Measurements from ENCODE around the gene ZNF710.
A peak's percentile ranks its signal among the peaks of the same experiment; 100 is the strongest.

Gene ZNF710

GRCh38 chr15:89967881-89968280 is 33.2 kb upstream of the ZNF710 start:
- no peaks in the 10 kb centered on the region for H3K9me2 ChIP-seq (replicated peaks; ENCODE audit: low read depth, low read length)
- no peaks in the 10 kb centered on the region for H4K20me1 ChIP-seq (ENCODE audit: insufficient read depth, low read length, poor library complexity, severe bottlenecking)
- no peak overlapping the region for H3K9ac ChIP-seq (ENCODE audit: low read depth, low read length, poor library complexity, severe bottlenecking)
- TF ChIP-seq CTCF (conservative IDR thresholded peaks at IDR 0.05; ENCODE audit: low read length) (no peak), EZH2phosphoT487 (IDR thresholded peaks at IDR 0.05; ENCODE audit: borderline replicate concordance) (no peak)
- no peaks in the 10 kb centered on the region for H3K9me3 ChIP-seq (ENCODE audit: insufficient read depth, low read depth, low read length)
- H3K4me1 ChIP-seq (ENCODE audit: insufficient read depth, low read length, poor library complexity, severe bottlenecking): no peaks in the 10 kb centered on the region
- no peak overlapping the region for H3K4me3 ChIP-seq (ENCODE audit: low read length, poor library complexity, severe bottlenecking)
- no peaks in the 10 kb centered on the region for H3K79me2 ChIP-seq (ENCODE audit: insufficient read depth, low read length)
- no peaks in the 10 kb centered on the region for H3F3A ChIP-seq (ENCODE audit: low read depth)
- no peaks in the 10 kb centered on the region for H3K36me3 ChIP-seq (ENCODE audit: insufficient read depth, low read length)
- H2AFZ ChIP-seq (ENCODE audit: low read length): no peak overlapping the region
- no peaks in the 10 kb centered on the region for H3K27me3 ChIP-seq (ENCODE audit: insufficient read depth, low read length, poor library complexity, severe bottlenecking)
- H3K4me2 ChIP-seq (ENCODE audit: low read depth, low read length, poor library complexity, severe bottlenecking): no peak overlapping the region

- Histone ChIP-seq H3K4me1 (ENCODE audit: insufficient read depth, low read length, poor library complexity, severe bottlenecking) (no peaks in the 10 kb centered on the region), H4K20me1 (ENCODE audit: insufficient read depth, low read length, poor library complexity, severe bottlenecking) (no peaks in the 10 kb centered on the region), H3K27me3 (ENCODE audit: insufficient read depth, low read length, poor library complexity, severe bottlenecking) (no peaks in the 10 kb centered on the region), H3K4me3 (ENCODE audit: low read length, poor library complexity, severe bottlenecking) (no peak overlapping the region), H3K9ac (ENCODE audit: low read depth, low read length, poor library complexity, severe bottlenecking) (no peak overlapping the region), H3K36me3 (ENCODE audit: insufficient read depth, low read length) (no peaks in the 10 kb centered on the region), H2AFZ (ENCODE audit: low read length) (peak overlapping the region; percentile 57; the same call in 1 of the 2 replicates), H3K4me2 (ENCODE audit: low read depth, low read length, poor library complexity, severe bottlenecking) (no peak overlapping the region), H3K9me2 (replicated peaks; ENCODE audit: low read depth, low read length) (no peaks in the 10 kb centered on the region), H3F3A (ENCODE audit: low read depth) (no peaks in the 10 kb centered on the region), H3K9me3 (ENCODE audit: insufficient read depth, low read depth, low read length) (no peaks in the 10 kb centered on the region), H3K79me2 (ENCODE audit: insufficient read depth, low read length) (no peaks in the 10 kb centered on the region)
- TF ChIP-seq CTCF (conservative IDR thresholded peaks at IDR 0.05; ENCODE audit: low read length): peak; percentile 91
- TF ChIP-seq EZH2phosphoT487 (IDR thresholded peaks at IDR 0.05; ENCODE audit: borderline replicate concordance): no peak
These were observed 29.5 kb upstream of the ZNF710 start for GRCh38 chr15:89971592-89971997.

DNA sequence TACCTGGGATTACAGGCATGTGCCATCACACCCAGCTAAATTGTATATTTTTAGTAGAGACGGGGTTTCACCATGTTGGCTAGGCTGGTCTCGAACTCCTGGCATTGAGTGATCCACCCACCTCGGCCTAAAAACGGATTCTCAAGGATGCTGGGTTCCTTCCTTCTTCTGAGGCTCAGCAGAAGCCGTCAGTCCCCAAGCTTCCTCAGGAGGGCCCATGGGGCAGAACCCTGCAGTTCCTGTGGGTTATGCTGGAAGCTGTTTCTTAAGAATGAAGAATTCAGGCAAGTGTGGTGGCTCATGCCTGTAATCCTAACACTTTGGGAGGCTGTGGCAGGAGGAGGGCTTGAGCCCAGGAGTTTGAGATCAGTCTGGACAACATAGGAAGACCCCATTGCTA is 29.0 kb upstream of the ZNF710 start:
- no peaks in the 10 kb centered on the region for H3K27me3 ChIP-seq (ENCODE audit: insufficient read depth, low read length, poor library complexity, severe bottlenecking)
- no peaks in the 10 kb centered on the region for H3K36me3 ChIP-seq (ENCODE audit: insufficient read depth, low read length)
- H3K4me1 ChIP-seq (ENCODE audit: insufficient read depth, low read length, poor library complexity, severe bottlenecking): no peaks in the 10 kb centered on the region
- no peak overlapping the region for H3K9ac ChIP-seq (ENCODE audit: low read depth, low read length, poor library complexity, severe bottlenecking)
- H3K9me3 ChIP-seq (ENCODE audit: insufficient read depth, low read depth, low read length): no peaks in the 10 kb centered on the region
- no peaks in the 10 kb centered on the region for H3K79me2 ChIP-seq (ENCODE audit: insufficient read depth, low read length)
- no peak overlapping the region for H3K4me2 ChIP-seq (ENCODE audit: low read depth, low read length, poor library complexity, severe bottlenecking)
- TF ChIP-seq EZH2phosphoT487 (IDR thresholded peaks at IDR 0.05; ENCODE audit: borderline replicate concordance): no peak
- TF ChIP-seq CTCF (conservative IDR thresholded peaks at IDR 0.05; ENCODE audit: low read length): no peak
- H4K20me1 ChIP-seq (ENCODE audit: insufficient read depth, low read length, poor library complexity, severe bottlenecking): no peaks in the 10 kb centered on the region
- H3F3A ChIP-seq (ENCODE audit: low read depth): no peaks in the 10 kb centered on the region
- H3K9me2 ChIP-seq (replicated peaks; ENCODE audit: low read depth, low read length): no peaks in the 10 kb centered on the region
- H3K4me3 ChIP-seq (ENCODE audit: low read length, poor library complexity, severe bottlenecking): no peak overlapping the region
- H2AFZ ChIP-seq (ENCODE audit: low read length): peak overlapping the region; percentile 47; the same call in 1 of the 2 replicates
